Activated T-helper 2 cell treated with anti-CD3 and anti-CD28 coated beads, Interferon-gamma antibody, Interleukin-2, Interleukin-4, amounts not matched to agents 10 μg/mL and 5 μg/mL and 100 μg/mL, durations not matched to agents 14 hours and 24 hours and 36 hours (primary cell): ENCODE results near the gene CNPY1. TPM values are rescaled to one million over a fixed set of nuclear protein-coding genes. Genes with fewer than 3 reads are reported as not detected.

Source experiments
- DNase-seq: peaks from one replicate; pipeline ENCODE4 v3.0.0; 2021; ENCODE audit warnings: low spot score
- H3K27ac Mint-ChIP-seq: one replicate; pipeline ENCODE4 v1.8.0; 2021; ENCODE audit warnings: mixed read lengths
- H3K27me3 Mint-ChIP-seq: one replicate; pipeline ENCODE4 v1.8.0; 2021; ENCODE audit warnings: low read depth, mixed read lengths
- H3K36me3 Mint-ChIP-seq: one replicate; pipeline ENCODE4 v1.8.0; 2021; ENCODE audit warnings: low read depth, mixed read lengths
- H3K4me1 Mint-ChIP-seq: one replicate; pipeline ENCODE4 v1.8.0; 2021; ENCODE audit warnings: low read depth, mixed read lengths
- H3K4me3 Mint-ChIP-seq: one replicate; pipeline ENCODE4 v1.8.0; 2021; ENCODE audit warnings: low read depth, mild to moderate bottlenecking, moderate library complexity, mixed read lengths
- H3K9me3 Mint-ChIP-seq: one replicate; pipeline ENCODE4 v1.8.0; 2021; ENCODE audit warnings: mixed read lengths
- intact Hi-C: fragments of 100-400 bp; cut with micrococcal nuclease; formaldehyde crosslinking; loops from one replicate; pipeline ENCODE4 v1.15.1; 2023
- total RNA-seq: library from RNA; stranded (reverse); gene quantifications from 2 replicates; pipeline ENCODE4 v1.2.3, GENCODE V29; 2022

CNPY1 gene
- total RNA-seq, 1 donor from 2014 or later: not detected

DNA sequence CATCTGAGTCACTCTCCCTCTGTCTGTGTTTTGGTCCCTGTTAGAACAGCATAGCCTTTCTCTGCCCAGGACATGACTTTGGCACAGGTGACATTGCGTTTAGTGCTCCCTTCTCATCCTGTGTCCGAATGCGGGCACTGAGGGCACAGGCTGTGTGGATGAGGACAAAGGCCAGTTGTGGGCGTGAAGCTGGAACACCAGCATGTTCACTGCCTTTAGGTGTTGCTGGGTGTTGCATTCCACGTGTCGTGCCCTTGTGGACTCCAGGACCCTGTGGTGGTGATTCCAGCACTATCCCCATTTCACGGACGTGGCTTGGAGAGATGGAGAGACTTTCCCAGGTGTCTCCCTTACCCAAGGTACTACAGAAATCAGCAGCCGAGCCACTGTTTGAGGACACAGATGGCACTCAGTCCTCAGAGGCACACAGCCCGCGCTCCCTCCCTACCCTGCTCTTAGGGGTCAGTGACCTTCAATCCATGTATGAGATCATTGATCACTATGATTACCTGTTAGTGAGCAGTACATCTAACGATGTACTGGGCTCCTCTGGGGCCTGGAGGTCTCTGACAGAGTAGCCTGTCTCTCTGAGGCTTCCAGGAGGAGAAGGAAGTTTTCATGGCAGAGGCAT is 917 bp upstream of the CNPY1 start:
- Mint-ChIP-seq H3K4me3 (no peak overlapping the region), H3K36me3 (no peaks in the 10 kb centered on the region), H3K4me1 (no peaks in the 10 kb centered on the region), H3K27me3 (peaks cover 2% of the 10 kb centered on the region), H3K27ac (no peak overlapping the region), H3K9me3 (no peaks in the 10 kb centered on the region)
- DNase-seq: no peak
- intact Hi-C loops: no loop called here

DNA sequence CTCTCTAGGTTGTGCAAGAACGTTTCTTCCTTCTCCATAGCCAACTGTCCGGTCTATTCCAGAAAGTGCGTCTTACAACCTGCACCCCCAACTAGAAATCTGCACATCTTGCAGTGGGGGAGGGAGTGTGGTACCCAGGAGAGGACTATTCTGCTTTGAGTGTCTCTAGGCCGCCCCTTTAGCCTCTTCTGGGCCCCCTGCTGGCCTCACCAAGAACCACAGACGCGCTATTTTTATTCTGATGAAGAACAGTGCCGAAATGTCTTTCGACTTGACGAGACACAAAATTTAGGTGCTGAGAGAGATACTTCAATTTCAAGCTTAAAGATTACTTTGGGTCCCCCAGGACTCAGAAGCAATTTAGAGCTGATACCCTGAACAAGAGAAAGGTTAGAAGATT is 1.0 kb downstream of the CNPY1 start:
- DNase-seq: no peak
- H3K4me3 Mint-ChIP-seq: no peak overlapping the region
- H3K4me1 Mint-ChIP-seq: no peaks in the 10 kb centered on the region
- no peaks in the 10 kb centered on the region for H3K36me3 Mint-ChIP-seq
- no peaks in the 10 kb centered on the region for H3K9me3 Mint-ChIP-seq
- intact Hi-C loops: no loop called here
- peaks cover 3% of the 10 kb centered on the region for H3K27me3 Mint-ChIP-seq
- H3K27ac Mint-ChIP-seq: no peak overlapping the region

DNA sequence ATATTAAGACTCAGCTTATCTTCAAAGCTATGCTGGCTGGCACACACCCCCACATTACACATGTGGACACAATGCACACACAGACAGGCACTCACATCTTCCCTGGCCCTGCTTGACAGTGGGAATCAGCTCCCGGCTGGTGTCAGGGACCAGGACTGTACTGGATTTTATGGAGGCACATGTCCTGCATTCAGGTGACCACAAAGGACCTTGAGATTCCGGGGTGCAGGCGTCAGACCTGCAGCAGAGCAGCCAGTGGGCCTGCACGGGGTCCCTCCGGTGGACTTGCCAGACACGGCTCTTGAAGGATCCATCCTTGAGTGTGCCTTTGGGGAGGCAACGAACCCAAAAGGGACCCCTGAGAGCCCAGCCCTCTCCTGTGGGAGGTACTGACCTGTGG is 1.9 kb downstream of the CNPY1 start:
- Mint-ChIP-seq H3K36me3 (no peaks in the 10 kb centered on the region), H3K27me3 (peaks cover 5% of the 10 kb centered on the region), H3K27ac (no peak overlapping the region), H3K4me3 (no peak overlapping the region), H3K9me3 (no peaks in the 10 kb centered on the region), H3K4me1 (no peaks in the 10 kb centered on the region)
- intact Hi-C loops: no loop called here
- no peak for DNase-seq

DNA sequence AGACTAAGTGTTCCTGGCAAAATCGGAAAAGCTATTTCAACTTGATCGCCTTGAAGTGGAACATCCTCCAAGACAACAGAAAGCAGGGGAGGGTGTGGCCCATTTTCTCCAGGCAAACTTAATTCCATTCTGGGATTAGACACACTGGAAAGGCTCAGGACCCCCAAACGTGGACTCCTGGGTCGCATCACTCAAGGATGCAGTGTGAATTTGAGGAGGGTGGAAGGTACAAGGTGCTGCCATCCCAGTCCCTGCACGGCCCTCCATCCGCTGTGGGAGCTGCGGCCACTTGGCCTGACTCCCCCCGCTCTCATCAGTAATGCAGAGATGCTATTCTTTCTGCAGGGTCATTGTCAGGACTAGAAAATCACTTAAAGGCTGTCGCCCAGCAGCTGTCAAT is 2.4 kb downstream of the CNPY1 start:
- Mint-ChIP-seq H3K36me3 (no peaks in the 10 kb centered on the region), H3K4me3 (no peak overlapping the region), H3K27ac (no peak overlapping the region), H3K27me3 (peaks cover 7% of the 10 kb centered on the region), H3K4me1 (no peaks in the 10 kb centered on the region), H3K9me3 (no peaks in the 10 kb centered on the region)
- intact Hi-C loops: no loop called here
- no peak for DNase-seq

DNA sequence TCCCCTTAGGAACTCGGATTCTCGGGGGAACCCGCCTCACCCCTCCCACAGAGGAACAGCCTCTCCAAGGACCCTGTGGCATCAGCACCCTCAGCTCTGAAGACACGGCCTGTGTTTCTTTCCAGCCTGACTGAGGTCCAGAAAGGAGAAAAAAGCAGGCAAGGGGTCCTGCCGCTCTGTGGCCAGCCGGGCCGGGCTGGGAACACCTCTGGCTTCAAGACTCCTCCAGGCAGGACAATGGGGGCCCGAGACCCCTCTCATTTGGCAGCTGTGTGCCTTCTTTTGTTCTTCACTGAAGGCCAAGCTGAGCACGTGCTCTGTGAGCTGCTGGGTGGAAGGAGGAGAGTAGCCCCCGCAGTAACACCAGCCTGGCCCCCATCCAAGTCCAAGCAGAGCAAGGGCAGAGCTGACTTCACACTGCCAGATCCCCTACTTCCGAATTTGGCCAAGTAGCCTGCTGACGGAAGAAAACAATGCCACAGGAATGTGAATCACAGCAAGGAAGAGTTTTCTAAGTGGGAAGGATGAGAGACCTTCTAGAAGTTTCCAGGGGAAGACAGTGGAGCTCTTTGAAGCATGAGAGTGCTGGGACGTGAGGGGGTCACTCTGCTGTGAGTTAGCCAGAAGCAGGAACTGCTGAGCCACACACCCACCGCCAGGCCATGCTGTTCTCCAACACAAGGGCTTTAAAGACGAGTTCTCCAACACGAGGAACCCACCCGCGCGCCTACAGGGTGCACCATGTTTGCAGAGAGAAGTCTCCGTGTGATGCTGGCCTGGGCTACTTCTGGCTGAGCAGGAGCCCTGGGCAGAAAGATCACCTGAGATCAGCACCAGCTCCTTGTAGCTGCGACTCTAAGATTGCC is 3.1 kb downstream of the CNPY1 start:
- no peak for DNase-seq
- Mint-ChIP-seq H3K9me3 (no peaks in the 10 kb centered on the region), H3K4me1 (no peaks in the 10 kb centered on the region), H3K4me3 (no peak overlapping the region), H3K27me3 (peaks cover 9% of the 10 kb centered on the region), H3K27ac (no peak overlapping the region), H3K36me3 (no peaks in the 10 kb centered on the region)
- intact Hi-C loops: no loop called here

DNA sequence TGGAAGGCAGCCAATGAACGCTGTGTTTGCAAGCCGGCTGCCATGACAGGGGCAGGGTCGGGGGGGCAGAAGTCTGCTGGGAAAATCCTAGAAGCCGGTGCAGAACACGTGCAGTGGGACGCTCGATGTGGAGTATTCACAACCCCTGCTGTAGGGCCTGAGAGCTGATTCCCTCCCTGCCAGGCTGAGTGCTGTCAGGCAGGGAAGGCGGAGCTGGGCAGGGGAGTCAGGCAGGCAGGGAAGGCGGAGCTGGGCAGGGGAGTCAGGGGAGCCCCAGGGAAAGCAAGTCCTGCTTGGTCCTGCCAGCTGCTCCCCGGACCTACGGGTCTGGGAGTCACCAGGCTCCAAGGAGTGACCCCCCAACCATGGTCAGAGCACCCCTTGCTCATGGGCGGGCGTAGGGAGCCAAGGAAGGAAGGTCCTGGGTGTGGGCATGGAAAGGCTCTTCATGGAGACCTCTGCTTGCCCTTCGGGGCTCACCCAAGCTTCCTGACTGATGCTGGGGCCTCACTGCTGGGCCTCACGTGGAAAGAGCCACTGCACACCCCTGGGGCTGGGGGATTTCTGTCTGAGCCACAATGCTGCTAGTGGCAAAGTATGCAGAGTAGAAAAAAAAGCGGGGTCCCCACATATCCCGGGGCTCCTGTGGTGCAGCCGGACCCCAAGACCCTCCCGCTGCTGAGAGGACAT is 4.2 kb downstream of the CNPY1 start:
- Mint-ChIP-seq H3K36me3 (no peaks in the 10 kb centered on the region), H3K27ac (no peak overlapping the region), H3K9me3 (no peaks in the 10 kb centered on the region), H3K4me1 (no peaks in the 10 kb centered on the region), H3K27me3 (peaks cover 11% of the 10 kb centered on the region), H3K4me3 (no peak overlapping the region)
- intact Hi-C loops: no loop called here
- DNase-seq: no peak

DNA sequence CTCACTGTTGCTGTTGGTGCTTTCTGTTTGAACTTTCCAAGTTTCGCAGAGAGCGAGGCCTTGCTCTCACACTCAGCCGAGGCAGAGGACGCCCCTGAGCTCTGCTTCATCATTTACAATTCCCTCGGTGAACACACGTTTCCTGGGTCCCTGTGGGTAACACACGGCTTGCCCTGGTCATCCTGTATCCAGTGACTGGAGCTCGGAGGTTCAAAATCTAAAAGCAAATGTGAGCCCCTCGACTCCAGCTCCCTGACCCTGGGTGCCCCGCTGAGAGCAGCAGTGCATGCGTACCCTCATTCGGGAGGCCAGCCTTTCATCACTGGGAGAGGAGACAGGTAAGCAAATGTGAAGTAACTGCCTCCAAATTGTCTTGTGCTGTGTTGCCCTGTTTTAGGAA is 5.8 kb downstream of the CNPY1 start:
- intact Hi-C loops: no loop called here

DNA sequence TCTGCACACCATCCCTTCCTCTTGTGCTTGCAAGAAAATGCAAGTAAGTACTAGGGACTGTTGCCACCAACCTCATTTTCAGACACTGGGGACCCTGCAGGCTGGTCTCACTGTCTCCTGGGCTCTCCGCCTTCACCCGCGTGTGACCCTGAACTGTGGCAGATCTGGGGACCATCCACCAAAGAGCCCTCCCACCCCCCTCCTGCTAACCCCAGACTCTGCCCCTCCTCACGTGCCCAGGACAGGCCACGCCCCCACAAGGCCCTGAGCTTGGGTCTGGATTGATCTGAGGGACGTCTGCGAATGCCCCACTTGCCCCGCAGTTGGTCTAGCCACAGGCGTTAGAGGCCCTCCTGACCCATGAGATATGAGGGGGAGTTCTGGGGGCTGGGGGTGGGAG is 8.1 kb downstream of the CNPY1 start:
- H3K27me3 Mint-ChIP-seq: peaks cover 44% of the 10 kb centered on the region
- DNase-seq: no peak
- intact Hi-C loops: loop anchor here (10.0 kb wide), 1 partner anchor 613 kb away; no protein-coding TSS in a partner anchor
- H3K9me3 Mint-ChIP-seq: no peaks in the 10 kb centered on the region
- no peaks in the 10 kb centered on the region for H3K36me3 Mint-ChIP-seq
- no peak overlapping the region for H3K27ac Mint-ChIP-seq
- no peak overlapping the region for H3K4me3 Mint-ChIP-seq
- peaks cover 2% of the 10 kb centered on the region for H3K4me1 Mint-ChIP-seq

More for the DNA sequence above, 5.8 kb downstream of the CNPY1 start:
- Mint-ChIP-seq H3K27me3 (peaks cover 23% of the 10 kb centered on the region), H3K27ac (no peak overlapping the region), H3K4me3 (no peak overlapping the region), H3K36me3 (no peaks in the 10 kb centered on the region), H3K4me1 (no peaks in the 10 kb centered on the region), H3K9me3 (no peaks in the 10 kb centered on the region)
- DNase-seq: no peak

DNA sequence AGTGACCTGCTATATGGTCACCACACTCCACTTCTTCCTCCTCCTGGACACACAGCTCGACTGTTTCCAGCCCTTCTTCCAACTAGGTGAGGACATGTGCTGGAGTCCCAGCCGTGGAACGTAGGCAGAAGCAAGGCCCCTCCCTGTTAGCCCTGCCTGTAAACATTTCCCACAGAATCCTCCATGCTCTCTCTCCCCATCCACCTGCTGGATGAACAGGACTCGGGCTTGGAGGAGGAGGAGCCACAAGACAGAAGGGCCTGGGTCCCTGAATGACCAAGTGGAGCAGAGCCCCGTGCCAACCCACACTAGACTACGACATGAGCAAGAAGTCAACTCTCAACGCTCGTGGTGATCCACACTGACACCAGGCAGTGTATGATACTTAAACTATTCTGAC is 9.9 kb downstream of the CNPY1 start:
- Mint-ChIP-seq H3K27ac (no peak overlapping the region), H3K9me3 (no peaks in the 10 kb centered on the region), H3K4me1 (peaks cover 7% of the 10 kb centered on the region), H3K36me3 (no peaks in the 10 kb centered on the region), H3K27me3 (peaks cover 58% of the 10 kb centered on the region), H3K4me3 (no peak overlapping the region)
- intact Hi-C loops: loop anchor here (10.0 kb wide), 1 partner anchor 612 kb away; no protein-coding TSS in a partner anchor
- DNase-seq: no peak

DNA sequence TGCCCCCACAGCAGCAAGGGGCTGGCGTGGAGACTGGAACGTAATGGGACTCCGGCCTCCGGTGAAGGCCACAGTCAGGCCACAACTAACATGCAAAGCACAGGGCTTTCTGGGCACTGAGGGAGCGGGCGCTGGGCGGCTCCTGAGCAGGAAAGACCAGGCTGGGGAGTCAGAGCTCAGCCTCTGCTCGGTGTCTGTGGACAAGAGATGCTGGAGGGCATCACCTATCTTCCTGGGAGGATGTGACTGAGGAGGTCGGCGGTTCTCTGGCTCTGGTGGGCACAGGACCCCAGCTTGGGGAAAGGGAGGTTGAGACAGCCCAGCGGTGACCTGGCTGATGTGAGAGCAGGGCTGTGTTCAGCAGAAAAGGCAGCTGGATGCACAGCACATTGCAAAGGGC is 11.7 kb downstream of the CNPY1 start:
- Mint-ChIP-seq H3K27me3 (peaks cover 67% of the 10 kb centered on the region), H3K27ac (no peak overlapping the region), H3K36me3 (no peaks in the 10 kb centered on the region), H3K4me3 (no peak overlapping the region), H3K9me3 (no peaks in the 10 kb centered on the region), H3K4me1 (peaks cover 7% of the 10 kb centered on the region)
- no peak for DNase-seq
- intact Hi-C loops: loop anchor here (5.0 to 10.0 kb wide), 3 partner anchors 82 to 1478 kb away; partner anchors contain the start of gene MNX1

DNA sequence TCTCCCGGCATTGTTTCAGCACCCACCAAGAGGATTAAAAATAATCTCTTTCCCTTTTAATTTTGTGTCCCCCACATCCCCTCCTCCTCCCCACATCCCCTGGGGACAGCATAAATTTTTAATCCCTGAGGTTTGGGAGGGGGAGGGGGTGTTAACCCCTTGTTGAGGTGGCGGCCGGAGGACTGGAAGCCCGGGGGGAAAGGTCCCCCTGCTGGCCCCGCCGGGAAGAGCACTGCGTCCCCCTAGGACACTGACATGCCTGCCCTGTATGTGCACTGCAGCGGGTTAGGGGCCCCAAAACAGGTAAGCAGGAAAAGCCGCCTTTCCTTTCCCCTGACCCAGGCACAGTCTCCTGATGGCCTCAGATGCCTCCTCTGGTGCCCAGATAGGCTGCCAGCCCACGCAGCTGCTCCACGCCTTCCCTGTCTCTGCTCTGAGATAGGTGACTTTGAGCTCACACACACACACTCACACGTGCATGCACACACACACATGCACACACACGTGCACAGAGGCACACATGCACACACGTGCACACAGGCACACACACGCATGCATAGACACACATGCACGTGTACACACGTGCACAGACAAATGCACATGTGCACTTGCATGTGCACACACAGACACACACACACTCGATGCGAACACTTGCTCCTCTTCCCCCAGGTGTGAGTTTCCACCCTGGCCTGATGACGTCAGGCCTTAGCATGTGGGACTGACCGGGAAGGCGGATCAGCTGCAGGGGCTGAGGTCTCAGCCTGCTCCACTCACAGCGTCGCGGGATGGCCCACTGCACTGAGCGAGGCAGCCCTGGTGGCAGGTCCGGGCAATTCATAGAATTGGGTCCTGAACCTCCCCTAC is 12.3 kb downstream of the CNPY1 start:
- no peak for DNase-seq
- Mint-ChIP-seq H3K27me3 (peaks cover 67% of the 10 kb centered on the region), H3K4me1 (peaks cover 7% of the 10 kb centered on the region), H3K27ac (no peak overlapping the region), H3K9me3 (no peaks in the 10 kb centered on the region), H3K4me3 (no peak overlapping the region), H3K36me3 (no peaks in the 10 kb centered on the region)
- intact Hi-C loops: loop anchor here (1.0 to 10.0 kb wide), 6 partner anchors 23 to 1478 kb away; partner anchors contain the start of gene MNX1

DNA sequence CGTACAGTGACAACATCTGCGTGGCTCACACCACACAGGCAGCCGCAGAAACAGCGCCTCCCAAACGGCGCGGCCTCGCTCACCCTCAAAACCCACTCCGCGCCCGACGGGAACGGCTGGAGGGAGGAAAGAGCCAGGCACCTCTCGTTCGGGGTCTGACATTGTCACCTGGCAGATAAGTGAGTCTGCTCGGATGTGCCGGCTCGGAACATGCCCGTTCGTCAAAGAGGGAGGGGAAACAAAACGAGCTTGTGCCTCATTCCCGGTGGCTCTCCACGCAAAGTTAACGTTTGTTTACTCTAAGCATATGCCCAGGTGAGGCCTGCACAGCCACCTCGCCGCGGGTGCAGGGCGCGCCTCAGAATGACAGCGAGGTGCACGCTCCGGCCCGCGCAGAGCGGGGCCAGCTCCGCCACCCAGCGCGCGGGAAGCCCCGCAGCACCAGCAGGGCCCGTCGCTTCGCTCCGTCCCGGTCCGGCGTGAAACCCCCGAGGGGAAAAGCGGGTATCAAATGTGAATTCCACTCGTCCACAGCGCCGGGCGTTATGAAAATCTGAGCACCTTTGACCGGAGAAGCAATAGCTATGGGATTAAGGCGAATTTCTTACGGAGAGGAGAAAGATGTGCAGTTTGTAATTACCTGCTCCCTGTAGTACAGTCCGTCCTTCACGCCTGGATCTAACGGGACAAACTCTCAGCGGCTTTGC is 13.1 kb downstream of the CNPY1 start:
- DNase-seq: no peak
- H3K4me3 Mint-ChIP-seq: no peak overlapping the region
- no peaks in the 10 kb centered on the region for H3K9me3 Mint-ChIP-seq
- no peak overlapping the region for H3K27ac Mint-ChIP-seq
- no peaks in the 10 kb centered on the region for H3K36me3 Mint-ChIP-seq
- intact Hi-C loops: loop anchor here (1.0 to 10.0 kb wide), 6 partner anchors 22 to 1479 kb away; partner anchors contain the start of gene MNX1
- peaks cover 7% of the 10 kb centered on the region for H3K4me1 Mint-ChIP-seq
- H3K27me3 Mint-ChIP-seq: peaks cover 67% of the 10 kb centered on the region
